Measurements from ENCODE around the gene IP6K2.

The IP6K2 gene

GRCh38 chr3:48709051-48709461, 8.0 kb downstream of the IP6K2 start:
- H3K4me3 ChIP-seq (ENCODE audit: low read depth, low read length), result no peak overlapping the region
- no peak for TF ChIP-seq CTCF (IDR thresholded peaks at IDR 0.05; ENCODE audit: insufficient read depth, low read length, missing control alignments)
- POLR2A ChIA-PET, result interaction anchor here (0.6 to 0.8 kb wide), 2 partner anchors 8 to 287 kb away, joined by 3 to 5 read pairs; partner anchors contain the start of gene IP6K2
- no peak for DNase-seq (ENCODE audit: low read depth, low spot score)
- CTCF ChIA-PET, result interaction anchor here (1.1 to 2.7 kb wide), 4 partner anchors 8 to 31 kb away, joined by 4 to 10 read pairs (median 8); partner anchors contain the start of gene IP6K2

- POLR2A ChIA-PET, result interaction anchor here (0.6 to 1.5 kb wide), 3 partner anchors 9 to 287 kb away, joined by 3 to 5 read pairs (median 3); partner anchors contain the start of gene IP6K2
- no peak overlapping the region for H3K4me3 ChIP-seq (ENCODE audit: low read depth, low read length)
- no peak for TF ChIP-seq CTCF (IDR thresholded peaks at IDR 0.05; ENCODE audit: insufficient read depth, low read length, missing control alignments)
- CTCF ChIA-PET, result interaction anchor here (0.8 to 2.1 kb wide), 4 partner anchors 8 to 31 kb away, joined by 3 to 10 read pairs (median 4); partner anchors contain the start of gene IP6K2
- DNase-seq (ENCODE audit: low read depth, low spot score), result no peak
Observed at GRCh38 chr3:48708481-48708889, 8.5 kb downstream of the IP6K2 start.

- POLR2A ChIA-PET, result interaction anchor here (1.5 kb wide), 1 partner anchor 10 kb away, joined by 3 read pairs; no protein-coding TSS in a partner anchor
- no peak for DNase-seq (ENCODE audit: low read depth, low spot score)
- no peak for TF ChIP-seq CTCF (IDR thresholded peaks at IDR 0.05; ENCODE audit: insufficient read depth, low read length, missing control alignments)
- CTCF ChIA-PET, result interaction anchor here (0.7 to 2.1 kb wide), 2 partner anchors 21 to 23 kb away, joined by 3 to 10 read pairs; no protein-coding TSS in a partner anchor
- no peak overlapping the region for H3K4me3 ChIP-seq (ENCODE audit: low read depth, low read length)
Observed at GRCh38 chr3:48707157-48707556, 9.9 kb downstream of the IP6K2 start.

GRCh38 chr3:48702320-48702920, 14.6 kb downstream of the IP6K2 start:
- CTCF ChIA-PET, result interaction anchor here (1.3 kb wide), 1 partner anchor 8 kb away, joined by 3 read pairs; no protein-coding TSS in a partner anchor
- DNase-seq (ENCODE audit: low read depth, low spot score), result no peak
- POLR2A ChIA-PET, result no interaction called here
- no peak for TF ChIP-seq CTCF (IDR thresholded peaks at IDR 0.05; ENCODE audit: insufficient read depth, low read length, missing control alignments)
- no peak overlapping the region for H3K4me3 ChIP-seq (ENCODE audit: low read depth, low read length)

- no peak for TF ChIP-seq CTCF (IDR thresholded peaks at IDR 0.05; ENCODE audit: insufficient read depth, low read length, missing control alignments)
- DNase-seq (ENCODE audit: low read depth, low spot score), result no peak
- no peak overlapping the region for H3K4me3 ChIP-seq (ENCODE audit: low read depth, low read length)
- ChIA-PET CTCF (interaction anchor here (1.3 to 2.8 kb wide), 2 partner anchors 9 to 14 kb away, joined by 3 to 13 read pairs; partner anchors contain the start of gene NCKIPSD), POLR2A (no interaction called here)
Observed at GRCh38 chr3:48700731-48701405, 16.2 kb downstream of the IP6K2 start.

GRCh38 chr3:48698891-48699290, 18.1 kb downstream of the IP6K2 start:
- DNase-seq (ENCODE audit: low read depth, low spot score), result no peak
- no peak for TF ChIP-seq CTCF (IDR thresholded peaks at IDR 0.05; ENCODE audit: insufficient read depth, low read length, missing control alignments)
- H3K4me3 ChIP-seq (ENCODE audit: low read depth, low read length), result no peak overlapping the region
- ChIA-PET POLR2A (no interaction called here), CTCF (interaction anchor here (1.2 to 2.8 kb wide), 6 partner anchors 9 to 245 kb away, joined by 3 to 13 read pairs (median 4); partner anchors contain the start of genes IP6K2, NCKIPSD and SLC26A6)

Data from AG04449 (cell line).